OCI-LY1 (cell line): ENCODE results near the gene INPP4A.

Experiments
- H2AFZ ChIP-seq: fragments of 200-600 bp; sonication (generic), shearing (Covaris generic); 2 replicates; pipeline ENCODE4 v1.6.0; 2014; ENCODE audit warnings: antibody characterized with exemption, mild to moderate bottlenecking, low read length
- H3F3A ChIP-seq: fragments of 200-600 bp; sonication (generic), shearing (Covaris generic); 2 replicates; pipeline ENCODE4 v1.6.0; 2014; ENCODE audit warnings: mild to moderate bottlenecking, antibody characterized with exemption, low read length, moderate library complexity; ENCODE audit not compliant: insufficient read depth
- H3K27ac ChIP-seq: fragments of 200-600 bp; sonication (generic); 2 replicates; pipeline ENCODE4 v1.5.1; 2014; ENCODE audit warnings: low read length, mixed run types, mild to moderate bottlenecking, low read depth; ENCODE audit not compliant: poor library complexity, severe bottlenecking
- H3K27me3 ChIP-seq: fragments of 200-600 bp; sonication (generic); 2 replicates; pipeline ENCODE4 v1.6.0; 2014; ENCODE audit warnings: antibody characterized with exemption, mild to moderate bottlenecking, low read length, moderate library complexity; ENCODE audit not compliant: insufficient read depth
- H3K36me3 ChIP-seq: fragments of 200-600 bp; sonication (generic); 2 replicates; pipeline ENCODE4 v1.6.1; 2014; ENCODE audit warnings: mild to moderate bottlenecking, antibody characterized with exemption, low read length, moderate library complexity, mixed read lengths; ENCODE audit not compliant: insufficient read depth
- H3K4me1 ChIP-seq: fragments of 200-600 bp; sonication (generic); 2 replicates; pipeline ENCODE4 v1.5.1; 2014; ENCODE audit warnings: mild to moderate bottlenecking, low read length, moderate library complexity; ENCODE audit not compliant: insufficient read depth, severe bottlenecking
- H3K4me2 ChIP-seq: fragments of 200-600 bp; sonication (generic), shearing (Covaris generic); 2 replicates; pipeline ENCODE4 v1.6.1; 2014; ENCODE audit warnings: low read length
- H3K4me3 ChIP-seq: fragments of 200-600 bp; sonication (generic); 2 replicates; pipeline ENCODE4 v1.5.1; 2014; ENCODE audit warnings: low read length, low read depth, mild to moderate bottlenecking, mixed read lengths; ENCODE audit not compliant: poor library complexity, severe bottlenecking
- H3K79me2 ChIP-seq: fragments of 200-600 bp; shearing (Covaris generic); 2 replicates; pipeline ENCODE4 v1.6.1; 2016; ENCODE audit warnings: mixed run types, low read length, mixed read lengths; ENCODE audit not compliant: insufficient read depth
- H3K9ac ChIP-seq: fragments of 200-600 bp; sonication (generic), shearing (Covaris generic); 2 replicates; pipeline ENCODE4 v1.6.1; 2014; ENCODE audit warnings: mild to moderate bottlenecking, low read length, mixed read lengths
- H3K9me2 ChIP-seq: fragments of 200-600 bp; sonication (generic), shearing (Covaris generic); 2 replicates; pipeline ENCODE4 v1.6.1; 2014; ENCODE audit warnings: low read depth, mild to moderate bottlenecking, low read length, mixed read lengths
- H3K9me3 ChIP-seq: fragments of 200-600 bp; shearing (Covaris generic); 2 replicates; pipeline ENCODE4 v1.6.1; 2014; ENCODE audit warnings: low read length, mixed read lengths
- H4K20me1 ChIP-seq: fragments of 200-600 bp; sonication (generic), shearing (Covaris generic); 2 replicates; pipeline ENCODE4 v1.6.0; 2016; ENCODE audit warnings: mild to moderate bottlenecking, low read length; ENCODE audit not compliant: insufficient read depth
- CTCF ChIP-seq: fragments of 200-600 bp; sonication (generic), shearing (Covaris generic); IDR thresholded peaks from 2 replicates; pipeline ENCODE4 v1.5.1; 2017; ENCODE audit warnings: mild to moderate bottlenecking, antibody characterized with exemption, low read length, moderate library complexity, mixed read lengths
- EZH2 ChIP-seq: fragments of 200-600 bp; sonication (generic), shearing (Covaris generic); IDR thresholded peaks from 2 replicates; pipeline ENCODE4 v1.8.0; 2017; ENCODE audit warnings: borderline replicate concordance, mixed run types, mild to moderate bottlenecking, antibody characterized with exemption, low read length, moderate library complexity, mixed read lengths

INPP4A gene

GRCh38 chr2:98510322-98510662, 65.6 kb downstream of the INPP4A start:
- Histone ChIP-seq H3K9me3 (no peaks in the 10 kb centered on the region), H3K79me2 (no peaks in the 10 kb centered on the region), H3K4me1 (no peaks in the 10 kb centered on the region), H3F3A (no peaks in the 10 kb centered on the region), H3K27ac (no peak overlapping the region), H3K27me3 (no peaks in the 10 kb centered on the region), H3K9ac (no peak overlapping the region), H3K36me3 (no peaks in the 10 kb centered on the region; the same call in 1 of the 2 replicates), H3K4me2 (no peak overlapping the region), H3K9me2 (no peaks in the 10 kb centered on the region), H2AFZ (no peak overlapping the region), H3K4me3 (no peak overlapping the region), H4K20me1 (no peaks in the 10 kb centered on the region)
- TF ChIP-seq CTCF: no peak
- no peak for TF ChIP-seq EZH2

- H3K36me3 ChIP-seq: no peaks in the 10 kb centered on the region
- no peak for TF ChIP-seq EZH2
- no peak for TF ChIP-seq CTCF
- H3K27me3 ChIP-seq: no peaks in the 10 kb centered on the region
- no peaks in the 10 kb centered on the region for H3K4me1 ChIP-seq
- H3K4me2 ChIP-seq: no peak overlapping the region
- no peaks in the 10 kb centered on the region for H3K9me2 ChIP-seq
- no peaks in the 10 kb centered on the region for H3F3A ChIP-seq
- H3K4me3 ChIP-seq: no peak overlapping the region
- H3K9ac ChIP-seq: no peak overlapping the region
- H3K27ac ChIP-seq: no peak overlapping the region
- no peaks in the 10 kb centered on the region for H3K9me3 ChIP-seq
- H2AFZ ChIP-seq: no peak overlapping the region
- H4K20me1 ChIP-seq: no peaks in the 10 kb centered on the region
- no peaks in the 10 kb centered on the region for H3K79me2 ChIP-seq
Observed at GRCh38 chr2:98511981-98512380, 67.3 kb downstream of the INPP4A start.

- no peak overlapping the region for H3K4me2 ChIP-seq
- no peaks in the 10 kb centered on the region for H4K20me1 ChIP-seq
- no peaks in the 10 kb centered on the region for H3F3A ChIP-seq
- no peaks in the 10 kb centered on the region for H3K36me3 ChIP-seq
- H3K79me2 ChIP-seq: no peaks in the 10 kb centered on the region
- H3K4me3 ChIP-seq: no peak overlapping the region
- H3K4me1 ChIP-seq: no peaks in the 10 kb centered on the region
- H3K27me3 ChIP-seq: no peaks in the 10 kb centered on the region
- TF ChIP-seq EZH2 (no peak), CTCF (no peak)
- H3K27ac ChIP-seq: no peak overlapping the region
- no peaks in the 10 kb centered on the region for H3K9me2 ChIP-seq
- H2AFZ ChIP-seq: no peak overlapping the region
- no peak overlapping the region for H3K9ac ChIP-seq
- no peaks in the 10 kb centered on the region for H3K9me3 ChIP-seq
Observed at GRCh38 chr2:98512699-98513098, 68.0 kb downstream of the INPP4A start.
